GM18502 (cell line): ENCODE measurements around the gene CACNG1.
"Not testable (repeated sequence)": the region's sequence is repeated elsewhere in the genome, so short reads cannot be mapped to it uniquely, and the experiment has no call there.

Experiments used
- ATAC-seq: cut with Tn5 transposase; IDR thresholded peaks from one replicate; pipeline ENCODE4 v1.9.1; 2021; ENCODE audit warnings: mild to moderate bottlenecking; ENCODE audit not compliant: unreplicated experiment, poor library complexity

Gene CACNG1

DNA sequence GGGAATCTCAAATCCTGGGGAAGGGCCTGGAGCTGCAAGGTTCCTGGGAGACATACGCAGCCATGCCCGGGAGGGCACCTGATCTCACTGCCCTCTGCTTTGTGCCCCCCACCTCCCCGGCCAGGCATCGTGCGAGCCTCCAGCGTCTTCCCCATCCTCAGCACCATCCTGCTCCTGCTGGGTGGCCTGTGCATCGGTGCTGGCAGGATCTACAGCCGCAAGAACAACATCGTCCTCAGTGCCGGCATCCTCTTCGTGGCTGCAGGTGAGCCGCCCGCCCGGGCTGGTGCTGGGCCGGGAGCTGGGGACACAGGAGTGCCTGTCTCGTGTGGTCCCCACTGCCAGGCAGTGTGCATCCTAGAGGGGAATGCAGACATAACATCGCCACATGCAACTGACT is 19.6 kb upstream of the CACNG1 start:
- ATAC-seq: no peak

DNA sequence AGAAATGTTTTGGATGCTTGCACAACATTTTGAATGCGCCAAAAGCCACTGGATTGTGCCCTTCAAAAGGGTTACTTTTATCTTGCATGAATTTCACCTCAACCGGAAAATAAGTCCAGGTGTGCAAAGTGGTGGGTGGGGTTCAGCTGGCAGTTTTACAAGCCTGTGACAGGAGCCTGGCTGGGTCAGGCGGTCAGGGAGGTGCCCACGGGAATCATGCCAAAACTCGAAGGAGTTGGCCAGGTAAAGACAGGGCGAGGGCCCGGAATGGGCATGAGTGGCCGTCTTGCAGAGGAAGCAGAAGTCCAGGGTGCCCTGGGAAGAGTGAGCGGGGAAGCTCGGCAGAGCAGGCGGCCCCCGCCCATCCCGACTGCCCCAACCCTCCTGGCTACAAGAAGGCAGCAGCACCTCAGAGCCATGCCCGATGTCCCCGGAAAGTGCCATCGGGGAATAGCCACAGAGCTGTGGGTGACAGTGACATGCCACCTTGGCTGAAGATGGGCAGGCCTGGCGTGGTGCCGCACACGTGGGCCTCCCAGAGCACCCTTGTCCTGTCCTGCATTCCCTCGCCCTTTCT is 19.1 kb upstream of the CACNG1 start:
- no peak for ATAC-seq

DNA sequence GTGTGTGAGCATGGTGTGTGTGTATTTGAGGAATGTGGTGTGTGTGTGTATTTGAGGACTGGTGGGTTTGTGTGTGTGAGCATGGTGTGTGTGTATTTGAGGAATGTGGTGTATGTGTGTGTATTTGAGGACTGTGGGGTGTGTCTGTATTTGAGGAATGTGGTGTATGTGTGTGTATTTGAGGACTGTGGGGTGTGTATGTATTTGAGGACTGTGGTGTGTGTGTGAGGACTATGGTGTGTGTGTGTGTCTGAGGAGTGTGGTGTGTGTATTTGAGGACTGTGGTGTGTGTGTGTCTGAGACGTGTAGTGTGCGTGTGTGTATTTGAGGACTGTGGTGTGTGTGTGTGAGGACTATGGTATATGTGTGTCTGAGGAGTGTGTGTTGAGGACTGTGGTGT is 18.0 kb upstream of the CACNG1 start:
- no peak for ATAC-seq

DNA sequence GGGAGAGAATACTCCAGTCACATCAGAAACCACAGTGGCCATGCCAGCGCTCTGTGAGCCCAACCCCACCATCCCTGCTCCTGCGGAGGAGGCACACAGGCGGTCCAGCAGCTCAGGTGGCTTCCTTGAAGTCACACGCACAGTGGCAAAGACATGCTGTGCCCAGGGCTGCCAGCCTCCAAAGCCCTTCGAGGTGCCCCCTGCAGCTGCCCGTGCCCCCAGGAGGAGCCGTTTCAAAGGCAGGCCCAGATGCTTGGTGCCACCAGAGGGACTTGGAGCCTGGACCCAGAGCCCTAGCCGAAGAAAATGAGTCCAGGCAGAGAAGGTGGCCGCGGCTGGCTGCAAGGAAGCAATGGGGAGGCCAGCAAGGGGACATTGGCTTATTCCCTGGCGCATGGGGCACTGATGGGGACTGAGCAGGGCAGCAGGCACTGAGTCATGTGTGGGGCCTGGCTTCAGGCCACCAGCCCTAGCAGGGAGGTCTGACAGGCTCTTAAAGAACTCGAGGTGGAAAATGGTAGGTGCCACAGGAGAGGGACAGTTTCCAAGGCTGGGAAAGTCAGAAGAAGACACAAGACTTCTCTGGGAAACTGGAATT is 17.2 kb upstream of the CACNG1 start:
- no peak for ATAC-seq

DNA sequence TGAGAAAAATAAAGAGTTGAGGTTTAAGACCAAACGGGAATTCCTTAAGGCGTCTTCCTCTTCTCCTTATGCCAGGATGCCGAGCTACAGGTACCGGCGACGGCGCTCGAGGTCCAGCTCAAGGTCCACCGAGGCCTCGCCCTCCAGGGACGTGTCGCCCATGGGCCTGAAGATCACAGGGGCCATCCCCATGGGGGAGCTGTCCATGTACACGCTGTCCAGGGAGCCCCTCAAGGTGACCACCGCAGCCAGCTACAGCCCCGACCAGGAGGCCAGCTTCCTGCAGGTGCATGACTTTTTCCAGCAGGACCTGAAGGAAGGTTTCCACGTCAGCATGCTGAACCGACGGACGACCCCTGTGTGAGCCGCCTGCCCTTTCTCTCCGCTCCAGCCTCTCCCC is 13.7 kb upstream of the CACNG1 start:
- no peak for ATAC-seq

DNA sequence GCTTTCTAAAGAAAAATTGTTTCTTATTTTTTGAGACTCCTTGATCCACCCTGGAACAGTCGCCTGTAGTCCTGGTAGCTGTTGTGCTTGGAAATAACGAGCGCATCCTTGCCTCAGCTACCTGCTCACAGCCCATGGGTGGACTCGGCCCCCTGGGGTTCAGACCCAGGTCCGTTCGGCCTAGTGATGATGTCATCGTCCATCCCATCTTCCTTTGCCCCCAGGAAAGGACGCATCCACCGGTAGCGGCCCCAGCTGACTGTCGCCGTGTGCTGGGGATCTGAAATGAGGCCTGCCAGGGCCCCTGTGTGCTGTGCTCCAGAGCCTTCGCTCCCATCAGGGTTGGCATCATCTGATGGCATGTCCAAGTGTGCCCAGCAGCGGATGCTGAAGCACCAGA is 12.0 kb upstream of the CACNG1 start:
- no peak for ATAC-seq

DNA sequence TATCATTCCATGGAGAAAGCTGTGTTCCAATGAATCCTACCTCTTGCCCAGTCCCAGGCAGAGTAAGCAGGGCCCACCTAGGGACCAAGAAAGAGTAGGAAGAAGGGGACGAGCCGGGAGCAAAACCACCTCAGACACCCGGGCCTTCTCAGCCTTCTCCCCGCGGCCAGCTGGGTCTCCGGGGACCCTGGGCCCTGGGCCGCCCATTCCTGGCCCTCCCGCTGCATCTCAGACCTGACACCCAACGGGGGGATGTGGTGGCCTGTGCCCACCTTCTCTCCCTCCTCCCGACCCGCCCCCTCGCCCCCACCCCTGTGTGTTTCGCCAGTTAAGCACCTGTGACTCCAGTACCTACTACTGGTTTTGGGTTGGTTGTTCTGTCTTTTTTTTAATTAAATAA is 11.4 kb upstream of the CACNG1 start:
- ATAC-seq: no peak

DNA sequence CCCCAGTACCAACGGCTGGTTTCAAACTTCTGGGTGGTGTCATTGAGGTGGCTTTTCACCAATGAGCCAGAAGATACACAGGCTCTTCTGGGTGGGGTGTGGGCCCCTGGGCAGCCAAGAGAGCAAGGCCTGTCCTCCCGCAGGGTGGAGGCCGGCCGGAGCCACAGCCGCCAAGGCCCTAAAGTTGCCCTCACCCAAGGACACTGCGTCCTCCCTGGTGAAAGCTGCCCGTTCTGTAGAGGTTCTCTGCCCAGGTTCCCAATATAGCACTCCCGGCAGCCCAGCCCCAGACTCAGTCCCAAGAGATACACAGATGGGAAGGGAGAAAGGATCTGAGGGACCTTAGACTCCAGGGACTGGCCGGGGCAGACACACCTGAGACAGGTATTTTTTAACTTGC is 10.7 kb upstream of the CACNG1 start:
- ATAC-seq: no peak

DNA sequence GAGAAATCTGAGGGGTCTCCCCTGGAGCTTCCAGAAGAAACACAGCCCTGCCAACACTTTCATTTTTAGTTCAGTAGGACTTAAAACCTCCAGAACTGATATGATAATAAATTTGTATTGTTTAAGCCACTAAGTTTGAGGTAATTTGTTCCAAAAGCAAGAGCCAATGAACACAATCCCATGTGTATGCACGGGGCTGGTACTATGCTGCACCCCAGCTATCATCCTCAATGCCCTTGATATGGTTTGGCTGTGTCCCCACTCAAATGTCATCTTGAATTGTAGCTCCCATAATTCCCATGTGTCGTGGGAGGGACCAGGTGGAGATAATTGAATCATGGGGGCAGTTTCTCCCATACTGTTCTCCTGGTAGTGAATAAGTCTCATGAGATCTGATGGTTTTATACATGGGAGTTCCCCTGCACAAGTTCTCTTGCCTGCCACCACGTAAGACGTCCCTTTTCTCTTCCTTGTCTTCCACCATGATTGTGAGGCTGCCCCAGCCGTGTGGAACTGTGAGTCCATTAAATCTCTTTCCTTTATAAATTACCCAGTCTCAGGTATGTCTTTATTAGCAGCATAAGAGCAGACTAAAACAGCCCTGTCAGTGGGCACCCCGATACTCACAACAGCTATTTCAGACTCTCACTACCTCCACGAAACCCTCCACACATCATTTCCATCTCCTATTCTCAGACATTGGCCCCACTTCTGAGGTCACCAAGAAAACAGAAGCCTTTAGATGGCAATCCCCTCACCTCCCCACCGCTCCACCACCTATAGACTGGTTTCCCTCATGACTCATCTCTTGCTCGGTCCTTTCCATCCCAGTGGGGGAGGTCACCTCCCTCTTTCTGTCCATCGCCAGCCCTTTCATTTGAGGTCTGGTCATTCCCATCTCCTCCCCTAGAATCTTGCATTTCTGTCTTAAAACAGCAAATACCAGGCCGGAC is 8.9 kb upstream of the CACNG1 start:
- peak; percentile 82 for ATAC-seq

DNA sequence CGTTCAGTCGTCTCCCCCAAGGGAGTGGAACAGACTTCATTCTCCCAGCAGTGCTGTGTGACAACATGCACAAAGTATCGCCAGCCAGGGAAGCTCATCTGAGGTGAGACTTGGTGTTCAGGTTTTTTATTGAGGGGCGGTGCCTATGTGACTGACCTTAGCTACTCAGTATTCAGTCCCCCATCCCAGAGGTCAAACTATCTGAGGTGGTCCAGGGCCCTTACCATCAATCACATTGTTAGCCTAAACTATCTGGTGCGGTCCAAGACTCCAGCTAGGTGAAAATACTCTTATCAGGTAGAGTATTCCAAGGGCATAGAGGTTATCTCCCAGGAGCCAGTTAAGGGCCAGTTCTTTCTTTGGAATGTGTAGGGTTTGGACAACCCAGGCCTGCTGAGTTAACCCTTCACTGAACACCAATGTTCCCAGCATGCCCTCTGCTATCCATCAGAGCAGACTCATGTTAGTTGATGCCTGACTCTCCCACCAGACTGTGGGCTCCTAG is 5.4 kb upstream of the CACNG1 start:
- ATAC-seq: no peak

DNA sequence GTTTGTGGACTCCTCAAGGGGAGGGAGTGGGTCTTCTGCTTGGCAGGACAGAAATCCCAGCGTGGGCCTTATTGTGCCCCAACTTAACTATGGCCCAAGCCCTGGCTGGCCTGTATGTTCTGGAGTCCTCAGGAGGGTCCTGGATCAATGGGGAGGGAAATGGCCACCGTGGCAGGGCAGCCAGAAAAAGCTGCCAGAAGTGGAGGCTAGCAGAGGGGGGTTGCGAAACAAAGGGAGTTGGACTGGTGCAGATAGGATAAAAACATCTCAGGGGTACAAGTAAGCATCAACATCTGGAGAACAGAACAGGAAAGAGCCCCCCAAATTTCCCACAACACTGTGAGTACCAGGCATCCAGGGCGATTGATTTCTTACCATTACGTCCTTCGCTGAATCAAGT is 3.7 kb upstream of the CACNG1 start:
- no peak for ATAC-seq

DNA sequence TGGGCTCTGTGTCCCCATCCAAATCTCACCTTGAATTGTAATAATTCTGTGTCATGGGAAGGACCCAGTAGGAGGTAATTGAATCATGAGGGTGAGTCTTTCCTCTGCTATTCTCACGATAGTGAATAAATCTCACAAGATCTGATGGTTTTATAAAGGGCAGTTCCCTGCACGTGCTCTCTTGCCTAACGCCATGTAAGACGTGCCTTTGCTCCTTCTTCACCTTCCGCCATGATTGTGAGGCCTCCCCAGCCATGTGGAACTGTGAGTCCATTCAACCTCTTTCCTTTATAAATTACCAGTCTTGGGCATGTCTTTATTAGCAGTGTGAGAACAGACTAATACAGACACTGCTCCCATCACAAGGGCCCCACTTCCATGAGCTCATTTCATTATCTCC is 3.2 kb upstream of the CACNG1 start:
- not testable (repeated sequence) for ATAC-seq

DNA sequence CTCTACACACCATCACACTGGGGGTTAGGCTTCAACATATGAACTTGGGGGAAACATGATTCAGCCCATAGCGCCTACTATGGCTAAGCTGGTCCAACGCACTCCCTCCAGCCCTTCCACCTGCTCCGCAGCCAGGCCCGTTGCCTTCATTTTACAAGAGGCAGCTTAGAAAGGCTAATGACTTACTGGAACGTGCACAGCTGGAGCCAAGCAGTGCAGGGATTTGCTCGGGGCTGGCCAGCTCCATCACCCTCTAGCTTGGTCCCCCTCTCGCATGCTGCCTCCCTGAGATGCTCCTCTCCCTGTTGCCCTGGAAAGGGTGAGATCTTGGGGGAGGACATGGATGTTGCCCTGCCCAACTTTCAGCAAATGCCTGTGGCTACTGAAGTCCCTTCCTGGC is 2.8 kb upstream of the CACNG1 start:
- ATAC-seq: no peak

DNA sequence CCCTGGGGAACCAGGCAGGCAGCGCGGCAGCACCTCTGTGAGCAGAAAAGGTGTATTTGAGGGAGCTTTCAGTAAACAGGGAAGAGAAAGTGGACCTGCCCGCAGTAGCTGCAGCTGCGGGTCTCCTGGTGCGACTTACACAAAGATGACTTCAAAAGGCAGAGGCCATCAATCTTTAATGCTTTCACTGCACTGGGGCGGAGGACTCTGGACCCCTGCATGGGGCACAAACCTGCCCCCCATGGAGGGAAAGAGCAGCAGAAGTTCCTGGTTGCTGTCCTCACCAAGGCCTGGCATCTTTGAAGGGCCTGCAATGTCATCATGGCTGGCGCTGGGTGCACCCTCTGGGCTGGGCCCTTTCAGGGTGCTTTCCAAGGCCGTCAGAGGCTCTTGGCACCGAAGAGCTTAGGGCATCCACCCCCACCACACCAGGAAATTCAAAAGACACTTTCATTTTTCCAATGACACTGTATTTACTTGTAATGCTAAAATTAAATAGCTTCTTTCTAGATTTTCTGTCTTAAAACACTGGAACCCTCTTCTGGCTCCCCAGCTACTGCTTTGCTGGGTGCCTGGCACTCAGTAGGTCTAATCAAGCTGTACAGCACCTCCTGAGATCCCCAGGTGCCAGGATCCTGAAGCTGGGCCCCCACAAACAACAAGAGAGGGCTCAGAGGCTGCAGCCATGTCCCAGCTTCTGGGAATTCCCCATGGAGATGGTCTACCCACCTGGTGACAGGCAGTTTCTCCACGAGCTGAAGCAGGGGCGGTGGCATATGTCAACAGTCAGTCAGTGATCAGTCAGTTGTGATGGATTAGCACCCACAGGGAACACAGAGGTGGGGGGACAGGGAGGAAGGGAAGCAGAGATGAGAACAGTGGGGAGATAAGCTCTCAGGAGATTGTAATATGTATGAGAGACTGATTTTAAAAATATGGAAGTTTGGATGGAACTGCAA is 2.1 kb upstream of the CACNG1 start:
- ATAC-seq: no peak

DNA sequence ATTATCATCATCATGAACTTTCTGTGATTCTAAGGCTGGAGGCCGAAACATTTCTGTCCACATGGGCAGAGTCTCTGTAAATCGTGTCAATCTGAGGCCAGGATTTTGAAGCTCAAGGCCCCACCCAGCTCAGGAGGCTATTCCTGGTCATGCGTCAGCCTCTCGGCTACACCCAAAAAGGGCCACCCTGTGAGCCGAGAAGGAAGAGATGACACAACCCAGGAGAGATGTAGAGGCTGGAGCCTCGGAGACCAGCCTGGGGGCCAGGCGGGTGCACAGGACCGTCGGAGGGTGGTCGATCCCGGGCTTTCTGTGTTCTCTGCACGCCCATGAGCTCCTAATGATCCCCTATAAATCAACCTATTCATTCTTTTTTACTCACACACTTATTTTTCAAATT is 1.1 kb upstream of the CACNG1 start:
- no peak for ATAC-seq

DNA sequence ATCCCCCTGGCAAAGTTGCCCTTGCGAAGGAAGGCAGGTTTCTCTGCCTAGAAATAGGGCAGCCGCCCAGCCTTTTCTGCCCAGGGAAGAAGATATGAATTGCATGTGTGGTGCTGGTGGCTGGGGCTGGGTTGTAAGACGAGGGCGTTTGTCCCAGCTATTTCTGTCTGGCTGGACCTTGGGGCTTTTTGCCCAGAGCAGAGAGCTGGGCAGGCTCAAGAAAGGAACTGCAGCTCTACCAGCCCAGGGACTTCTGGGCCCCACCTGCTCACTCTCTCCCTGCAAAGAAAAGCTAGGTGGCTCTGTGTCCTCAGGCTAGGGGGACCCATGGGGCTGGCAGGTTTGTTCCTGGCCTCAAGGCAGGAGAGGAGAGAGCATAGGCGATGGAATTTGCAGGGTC is 586 bp downstream of the CACNG1 start:
- ATAC-seq: no peak

DNA sequence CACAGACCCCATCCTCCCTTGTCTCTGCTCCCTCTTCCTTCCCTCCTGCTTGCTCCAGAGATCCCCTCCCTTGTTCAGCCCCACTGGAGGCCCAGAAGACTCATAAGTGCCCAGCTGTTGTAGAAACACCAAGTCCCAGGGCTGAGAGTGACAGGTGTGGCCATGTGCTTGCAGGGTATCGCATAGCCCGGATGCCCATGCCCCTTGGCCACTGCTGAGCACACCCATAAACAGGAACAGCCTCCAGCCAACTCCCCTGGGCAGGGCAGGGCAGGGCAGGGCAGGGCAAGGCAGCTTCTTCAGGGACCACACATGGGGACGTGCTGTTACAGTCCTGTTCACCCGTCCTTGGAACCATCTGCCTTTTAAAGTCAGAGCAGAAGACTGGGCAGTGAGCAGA is 2.0 kb downstream of the CACNG1 start:
- no peak for ATAC-seq

DNA sequence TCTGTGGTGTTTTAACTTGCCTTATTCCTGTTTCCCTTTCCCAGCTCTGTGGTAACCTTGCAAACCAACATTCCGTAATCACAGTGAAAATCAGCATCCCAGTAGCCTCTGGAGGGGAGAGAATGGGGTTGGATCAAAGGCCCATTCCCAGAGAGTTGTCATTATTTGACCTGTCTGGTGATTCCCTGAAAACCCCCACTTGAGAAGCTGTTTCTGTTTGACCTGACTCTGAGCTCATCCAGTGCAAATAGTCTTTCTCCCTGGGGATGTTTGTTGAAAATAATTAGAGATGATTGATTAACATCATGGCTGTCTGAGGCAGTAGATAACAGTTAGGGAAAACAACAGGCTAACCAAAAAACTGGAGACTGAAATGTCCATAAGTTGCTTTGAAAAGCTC is 3.0 kb downstream of the CACNG1 start:
- ATAC-seq: no peak

DNA sequence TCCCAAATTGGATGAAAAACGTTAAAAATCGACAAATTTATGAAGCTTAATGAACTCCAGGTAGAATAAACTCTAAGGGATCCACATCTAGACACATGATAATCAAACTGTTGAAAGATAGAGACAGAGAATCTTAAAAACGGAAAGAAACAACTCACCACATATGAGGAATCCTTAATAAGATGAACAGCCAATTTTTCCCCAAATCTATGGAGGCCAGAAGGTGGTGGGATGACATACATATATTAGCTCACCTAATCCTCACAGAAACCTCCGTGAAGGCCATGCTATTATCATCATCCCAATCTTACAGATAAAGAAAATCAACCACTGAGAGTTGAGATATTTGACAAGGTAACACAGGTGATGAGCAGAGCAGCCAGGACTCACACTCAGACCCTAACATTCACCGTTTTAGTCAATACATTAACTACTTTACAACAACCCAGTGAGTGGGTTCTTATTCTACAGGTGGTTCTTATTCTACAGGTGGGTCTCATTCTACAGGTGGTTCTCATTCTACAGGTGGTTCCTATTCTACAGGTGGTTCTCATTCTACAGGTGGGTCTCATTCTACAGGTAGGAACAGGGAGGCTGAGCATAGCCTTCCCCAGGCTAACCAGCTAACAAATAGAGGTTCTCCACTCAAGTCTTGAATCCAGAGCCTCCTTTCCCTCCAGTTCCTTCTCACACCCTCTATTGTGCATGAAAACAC is 4.8 kb downstream of the CACNG1 start:
- no peak for ATAC-seq

DNA sequence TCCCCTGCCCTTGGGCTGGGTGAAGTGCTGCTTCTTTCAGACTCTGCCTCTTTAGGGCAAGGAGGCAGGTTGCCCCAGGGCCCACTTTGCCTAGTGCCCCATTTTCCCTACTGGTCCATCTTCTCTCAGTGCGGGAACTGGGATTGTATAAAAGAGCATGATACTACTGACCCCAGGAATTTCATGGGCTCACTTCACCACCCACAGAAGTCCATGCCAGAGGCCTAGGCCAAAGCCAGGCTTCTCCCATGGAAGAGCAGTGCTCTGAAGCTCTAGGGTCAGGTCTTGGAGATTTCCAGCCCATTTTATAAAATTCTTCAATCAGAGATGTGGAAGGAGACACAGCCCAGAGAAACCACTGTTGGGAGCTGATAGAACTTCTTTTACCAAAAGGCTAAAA is 5.7 kb downstream of the CACNG1 start:
- no peak for ATAC-seq
